A673 (cell line): ENCODE measurements around the gene RIGI. TPM values are rescaled to one million over a fixed set of nuclear protein-coding genes. Genes with fewer than 3 reads are reported as not detected.

ENCODE experiments used
- Bru-seq: library from RNA; stranded (reverse); fragments of 400-500 nt; gene quantifications from one replicate; lab custom pipeline; 2021; lab: Mats Ljungman, UMichigan
- BruChase-seq, 2 experiments: library from RNA; stranded (reverse); fragments of 400-500 nt; gene quantifications; one replicate each; lab custom pipeline; 2021; lab: Mats Ljungman, UMichigan
- BruUV-seq: library from RNA; stranded (reverse); fragments of 400-500 nt; replicated peaks from 2 replicates; lab custom pipeline; 2021; lab: Mats Ljungman, UMichigan
- CTCF ChIA-PET: fragments of 300-600 bp; sonication (Branson Sonifier 250); formaldehyde crosslinking; loops from one replicate; lab custom pipeline; 2022; ENCODE audit warnings: antibody characterized with exemption; lab: Charles Lee
- POLR2A ChIA-PET: fragments of 300-600 bp; sonication (Branson Sonifier 250); formaldehyde crosslinking; loops from one replicate; lab custom pipeline; 2022; ENCODE audit warnings: antibody characterized with exemption; ENCODE audit not compliant: low non-redundant PET; lab: Charles Lee
- DNase-seq: peaks from one replicate; pipeline ENCODE4 v3.0.0-alpha.2; 2015; ENCODE audit warnings: low spot score
- H3K27ac ChIP-seq: fragments of 200-600 bp; sonication (generic); 2 replicates; pipeline ENCODE4 v1.5.1; 2016; ENCODE audit warnings: mixed run types, low read depth, mild to moderate bottlenecking, mixed read lengths, antibody characterized with exemption, low read length; ENCODE audit not compliant: poor library complexity, severe bottlenecking
- H3K27me3 ChIP-seq: fragments of 200-600 bp; sonication (generic); replicated peaks from 2 replicates; pipeline ENCODE4 v1.6.1; 2017; ENCODE audit warnings: mixed run types, low read depth, mild to moderate bottlenecking, mixed read lengths, antibody characterized with exemption, low read length; ENCODE audit not compliant: insufficient read depth, poor library complexity
- H3K36me3 ChIP-seq: fragments of 200-600 bp; sonication (generic); 2 replicates; pipeline ENCODE4 v1.6.1; 2016; ENCODE audit warnings: mixed run types, mild to moderate bottlenecking, mixed read lengths, antibody characterized with exemption, low read length; ENCODE audit not compliant: insufficient read depth, poor library complexity, severe bottlenecking
- H3K4me1 ChIP-seq: fragments of 200-600 bp; sonication (generic); 2 replicates; pipeline ENCODE4 v1.6.1; 2017; ENCODE audit warnings: mixed run types, mild to moderate bottlenecking, mixed read lengths, antibody characterized with exemption, low read length; ENCODE audit not compliant: insufficient read depth, poor library complexity, severe bottlenecking
- H3K4me3 ChIP-seq: fragments of 200-600 bp; sonication (generic); 2 replicates; pipeline ENCODE4 v1.5.1; 2016; ENCODE audit warnings: low read depth, mixed run types, mild to moderate bottlenecking, mixed read lengths, low read length; ENCODE audit not compliant: poor library complexity, severe bottlenecking
- H3K9me3 ChIP-seq: fragments of 200-600 bp; sonication (generic); 2 replicates; pipeline ENCODE4 v1.6.1; 2016; ENCODE audit warnings: mixed run types, low read depth, mild to moderate bottlenecking, mixed read lengths, antibody characterized with exemption, low read length; ENCODE audit not compliant: poor library complexity, severe bottlenecking
- CTCF ChIP-seq: fragments of 300-800, 200-600 bp; sonication (generic); conservative IDR thresholded peaks from 2 replicates; pipeline ENCODE4 v1.5.1; 2017; ENCODE audit warnings: low read depth, mild to moderate bottlenecking, antibody characterized with exemption, low read length, moderate library complexity, mixed read lengths
- EZH2 ChIP-seq: fragments of 200-600 bp; sonication (generic); IDR thresholded peaks from 2 replicates; pipeline ENCODE4 v1.6.1; 2017; ENCODE audit warnings: borderline replicate concordance, low read depth, mild to moderate bottlenecking, mixed read lengths, antibody characterized with exemption, low read length; ENCODE audit not compliant: poor library complexity, severe bottlenecking
- intact Hi-C: fragments of 100-400 bp; cut with micrococcal nuclease; formaldehyde crosslinking; loops from one replicate; pipeline ENCODE4 v1.10.0; 2022; ENCODE audit not compliant: unreplicated experiment
- long read RNA-seq: library from polyadenylated mRNA; stranded (forward); transcript quantifications from one replicate; pipeline ENCODE4 v2.0.0, GENCODE V29; 2022
- total RNA-seq: library from RNA; stranded (reverse); gene quantifications from 2 replicates; pipeline ENCODE4 v1.2.3, GENCODE V29; 2021

Gene RIGI
- total RNA-seq (5.9 and 7.4 TPM in 2 replicates), Bru-seq, nascent RNA (percentile 66 among the genes with signal in this experiment), BruChase-seq, experiment 1, labeled RNA remaining after a 2-hour chase (percentile 61 among the genes with signal in this experiment), BruChase-seq, experiment 2, labeled RNA remaining after a 6-hour chase (percentile 63 among the genes with signal in this experiment)
- long read RNA-seq, full-length matches to known transcripts, result 2 of 11 reads
- long read RNA-seq, partial matches to known transcripts, result 4 of 11 reads
- long read RNA-seq, other reads (novel, unspliced or antisense), result 5 of 11 reads

- TF ChIP-seq EZH2, result no peak
- TF ChIP-seq CTCF, result peak; percentile 70
- Histone ChIP-seq H3K36me3 (no peaks in the 10 kb centered on the region), H3K4me1 (peaks cover 13% of the 10 kb centered on the region), H3K27me3 (no peaks in the 10 kb centered on the region), H3K9me3 (no peaks in the 10 kb centered on the region), H3K4me3 (peak within 1 kb of the TSS; percentile 69), H3K27ac (peak within 1 kb of the TSS; percentile 73)
- intact Hi-C loops, result loop anchor here (2.0 to 10.0 kb wide), 2 partner anchors 49 to 147 kb away; partner anchors contain the start of gene NDUFB6
- DNase-seq, result peak; percentile 96
- ChIA-PET CTCF (interaction anchor here (0.6 to 2.3 kb wide), 5 partner anchors 23 to 148 kb away, joined by 3 to 32 read pairs (median 5); no protein-coding TSS in a partner anchor), POLR2A (interaction anchor here (0.6 kb wide), 1 partner anchor 609 kb away, joined by 3 read pairs; no protein-coding TSS in a partner anchor)
- BruUV-seq, result no TSS peak
Observed at GRCh38 chr9:32526041-32526706, at the start of gene RIGI. RIGI (minus strand) TSS chr9:32526196; CDS start chr9:32526166, 30 bp downstream.

- CTCF ChIA-PET, result no interaction called here
- POLR2A ChIA-PET, result no interaction called here
- no peak for TF ChIP-seq CTCF
- no peak for TF ChIP-seq EZH2
Observed at GRCh38 chr9:32574858-32575257, 48.9 kb upstream of the RIGI start.

GRCh38 chr9:32573821-32574220 lies 47.8 kb upstream of the RIGI start:
- ChIA-PET CTCF (interaction anchor here (1.6 kb wide), 1 partner anchor 195 kb away, joined by 4 read pairs; no protein-coding TSS in a partner anchor), POLR2A (no interaction called here)
- Histone ChIP-seq H3K9me3 (no peaks in the 10 kb centered on the region), H3K36me3 (peaks cover 5% of the 10 kb centered on the region), H3K27me3 (no peaks in the 10 kb centered on the region), H3K4me3 (no peak overlapping the region), H3K27ac (no peak overlapping the region), H3K4me1 (peaks cover 15% of the 10 kb centered on the region)
- TF ChIP-seq CTCF, result no peak
- TF ChIP-seq EZH2, result no peak
- BruUV-seq, result no TSS peak
- no peak for DNase-seq
- intact Hi-C loops, result loop anchor here (2.0 to 10.0 kb wide), 2 partner anchors 49 to 195 kb away; partner anchors contain the start of gene RIGI

More at GRCh38 chr9:32574858-32575257, 48.9 kb upstream of the RIGI start:
- Histone ChIP-seq H3K4me1 (peaks cover 15% of the 10 kb centered on the region), H3K36me3 (peaks cover under 1% of the 10 kb centered on the region), H3K27ac (no peak overlapping the region), H3K27me3 (no peaks in the 10 kb centered on the region), H3K4me3 (no peak overlapping the region), H3K9me3 (no peaks in the 10 kb centered on the region)
- BruUV-seq, result no TSS peak
- no peak for DNase-seq
- intact Hi-C loops, result loop anchor here (10.0 kb wide), 1 partner anchor 50 kb away; the partner anchor contains the start of gene RIGI
